H1 (cell line): Measurements from ENCODE around the gene NELL2. TPM values are rescaled to one million over a fixed set of nuclear protein-coding genes. Genes with fewer than 3 reads are reported as not detected.

Source experiments
- CTCF ChIA-PET: fragments of 300-600 bp; sonication (Branson Sonifier 250); formaldehyde crosslinking; loops from one replicate; lab custom pipeline; 2021; ENCODE audit not compliant: partially characterized antibody; lab: Charles Lee
- POLR2A ChIA-PET: fragments of 300-600 bp; sonication (Branson Sonifier 250); formaldehyde crosslinking; loops from one replicate; lab custom pipeline; 2021; ENCODE audit warnings: inconsistent platforms; ENCODE audit not compliant: partially characterized antibody; lab: Charles Lee
- DNase-seq, 2 experiments: peaks; one replicate each; pipeline versions ENCODE4 v3.0.0 to v3.0.0-alpha.2; 2010 to 2022; ENCODE audit warnings: low spot score in 2 of 2, low read depth in 1 of 2, mixed read lengths in 1 of 2
- FAIRE-seq: peaks from 2 replicates; lab custom pipeline; 2011; peaks lifted over from hg19 to GRCh38; lab: Jason Lieb, UNC
- H2AFZ ChIP-seq: 2 replicates; pipeline ENCODE4 v1.8.1; 2012; ENCODE audit warnings: low read length, inconsistent platforms
- H2AK5ac ChIP-seq: 2 replicates; pipeline ENCODE4 v1.6.1; 2013; ENCODE audit warnings: low read depth, low read length
- H2BK120ac ChIP-seq: replicated peaks from 2 replicates; pipeline ENCODE3; 2013; ENCODE audit warnings: low read depth, low read length, inconsistent platforms
- H2BK12ac ChIP-seq: 2 replicates; pipeline ENCODE4 v1.6.1; 2013; ENCODE audit warnings: low read depth, low read length
- H2BK15ac ChIP-seq: 2 replicates; pipeline ENCODE4 v1.6.1; 2013; ENCODE audit warnings: low read length
- H2BK20ac ChIP-seq: 2 replicates; pipeline ENCODE4 v1.6.1; 2013; ENCODE audit warnings: low read length
- H2BK5ac ChIP-seq: 2 replicates; pipeline ENCODE4 v1.6.1; 2013; ENCODE audit warnings: low read depth, low read length
- H3K14ac ChIP-seq: 2 replicates; pipeline ENCODE4 v1.6.1; 2013; ENCODE audit warnings: inconsistent platforms; ENCODE audit not compliant: insufficient read length
- H3K18ac ChIP-seq: 2 replicates; pipeline ENCODE4 v1.6.1; 2013; ENCODE audit warnings: low read length; ENCODE audit errors: extremely low read depth
- H3K23ac ChIP-seq: 2 replicates; pipeline ENCODE4 v1.6.1; 2013; ENCODE audit warnings: inconsistent platforms; ENCODE audit not compliant: insufficient read length
- H3K23me2 ChIP-seq: 2 replicates; pipeline ENCODE4 v1.6.1; 2013; ENCODE audit warnings: low read depth, low read length
- H3K27ac ChIP-seq: 2 replicates; pipeline ENCODE4 v1.6.1; 2011; ENCODE audit warnings: low read depth, low read length, inconsistent platforms
- H3K27me3 ChIP-seq, 4 experiments: replicated peaks in 1 of 4; 1 replicate in 1 of 4; 2 replicates in 3 of 4; pipeline versions ENCODE4 v1.6.1 to v1.8.1; 2011 to 2013; ENCODE audit warnings: low read length in 3 of 4, mild to moderate bottlenecking in 3 of 4, inconsistent platforms in 2 of 4, mixed read lengths in 2 of 4, moderate library complexity in 1 of 4; ENCODE audit not compliant: control insufficient read depth in 3 of 4, insufficient read depth in 3 of 4; ENCODE audit errors: extremely low read depth in 1 of 4
- H3K36me3 ChIP-seq, 4 experiments: 2 replicates each; pipeline versions ENCODE4 v1.6.1 to v1.8.1; 2011 to 2013; ENCODE audit warnings: mild to moderate bottlenecking in 4 of 4, low read length in 3 of 4, moderate library complexity in 2 of 4, control low read depth in 1 of 4, inconsistent platforms in 1 of 4; ENCODE audit not compliant: insufficient read depth in 4 of 4, control insufficient read depth in 2 of 4
- H3K4ac ChIP-seq: replicated peaks from 2 replicates; pipeline ENCODE3; 2013; ENCODE audit warnings: low read length, low read depth, mixed read lengths, inconsistent platforms; ENCODE audit not compliant: insufficient read length
- H3K4me1 ChIP-seq, 4 experiments: replicated peaks in 1 of 4; 1 replicate in 1 of 4; 2 replicates in 3 of 4; pipeline versions ENCODE4 v1.6.1 to v1.8.1; 2011 to 2013; ENCODE audit warnings: low read length in 3 of 4, inconsistent platforms in 2 of 4, mixed read lengths in 1 of 4; ENCODE audit not compliant: insufficient read depth in 4 of 4, control insufficient read depth in 3 of 4
- H3K4me2 ChIP-seq, 2 experiments: 2 replicates each; pipeline versions ENCODE4 v1.6.1 to v1.8.1; 2011 to 2013; ENCODE audit warnings: low read depth in 2 of 2, low read length in 2 of 2, control low read depth in 1 of 2, inconsistent platforms in 1 of 2, mild to moderate bottlenecking in 1 of 2; ENCODE audit not compliant: insufficient read depth in 1 of 2
- H3K4me3 ChIP-seq, 4 experiments: fragments of 200-600, 300-600 bp in 1 of 4; sonication (generic), shearing (Covaris generic), sonication (Bioruptor Twin) in 1 of 4; 2 replicates each; pipeline versions ENCODE4 v1.5.1 to v1.8.1; 2011 to 2016; ENCODE audit warnings: low read length in 4 of 4, low read depth in 3 of 4, control low read depth in 2 of 4, inconsistent platforms in 2 of 4, mild to moderate bottlenecking in 2 of 4, mixed read lengths in 1 of 4, moderate library complexity in 1 of 4; ENCODE audit not compliant: insufficient read depth in 2 of 4; ENCODE audit errors: extremely low read depth in 1 of 4
- H3K56ac ChIP-seq: replicated peaks from 2 replicates; pipeline ENCODE3; 2013; ENCODE audit warnings: low read depth, mild to moderate bottlenecking, mixed read lengths, low read length, inconsistent platforms; ENCODE audit not compliant: insufficient read length
- H3K79me1 ChIP-seq: 2 replicates; pipeline ENCODE4 v1.6.1; 2013; ENCODE audit warnings: low read depth, low read length, control low read depth
- H3K79me2 ChIP-seq, 2 experiments: 2 replicates each; pipeline versions ENCODE4 v1.6.1 to v1.8.1; 2012 to 2013; ENCODE audit warnings: low read length in 2 of 2, mild to moderate bottlenecking in 2 of 2, inconsistent platforms in 1 of 2; ENCODE audit not compliant: insufficient read depth in 2 of 2, control insufficient read depth in 1 of 2
- H3K9ac ChIP-seq, 4 experiments: replicated peaks in 1 of 4; 1 replicate in 1 of 4; 2 replicates in 3 of 4; pipeline versions ENCODE4 v1.6.1 to v1.8.1; 2011 to 2013; ENCODE audit warnings: low read depth in 3 of 4, low read length in 3 of 4, control low read depth in 2 of 4, mild to moderate bottlenecking in 2 of 4, moderate library complexity in 2 of 4, inconsistent platforms in 1 of 4; ENCODE audit errors: extremely low read depth in 1 of 4
- H3K9me3 ChIP-seq, 2 experiments: 2 replicates each; pipeline versions ENCODE4 v1.6.1 to v1.8.1; 2012 to 2013; ENCODE audit warnings: mild to moderate bottlenecking in 2 of 2, moderate library complexity in 2 of 2, control low read depth in 1 of 2, inconsistent platforms in 1 of 2, low read depth in 1 of 2, low read length in 1 of 2, mixed read lengths in 1 of 2; ENCODE audit not compliant: insufficient read depth in 2 of 2
- H4K20me1 ChIP-seq, 2 experiments: replicated peaks in 1 of 2; 2 replicates each; pipeline versions ENCODE3 to v1.8.1; 2011 to 2013; ENCODE audit warnings: inconsistent platforms in 2 of 2, low read length in 2 of 2, mild to moderate bottlenecking in 1 of 2; ENCODE audit not compliant: insufficient read depth in 2 of 2, control insufficient read depth in 1 of 2
- H4K5ac ChIP-seq: 2 replicates; pipeline ENCODE4 v1.6.1; 2013; ENCODE audit warnings: low read length, low read depth, mixed read lengths, inconsistent platforms; ENCODE audit not compliant: insufficient read length
- H4K8ac ChIP-seq: 2 replicates; pipeline ENCODE4 v1.8.0; 2013; ENCODE audit warnings: mild to moderate bottlenecking, moderate library complexity, low read length, inconsistent platforms; ENCODE audit not compliant: insufficient read depth; ENCODE audit errors: extremely low read depth
- H4K91ac ChIP-seq: replicated peaks from 2 replicates; pipeline ENCODE3; 2013; ENCODE audit warnings: low read length, mixed read lengths, inconsistent platforms; ENCODE audit not compliant: insufficient read length
- CEBPB ChIP-seq: IDR thresholded peaks from 2 replicates; pipeline ENCODE4 v1.6.1; 2012; ENCODE audit warnings: low read depth, low read length
- KDM1A ChIP-seq: fragments of 200-600, 300-600 bp; sonication (generic); IDR thresholded peaks from 2 replicates; pipeline ENCODE4 v1.7.1; 2016; ENCODE audit warnings: mild to moderate bottlenecking, low read length, borderline replicate concordance
- PHF8 ChIP-seq: fragments of 200-600 bp; sonication (generic); conservative IDR thresholded peaks from 2 replicates; pipeline ENCODE4 v1.7.1; 2012; ENCODE audit warnings: low read depth, mild to moderate bottlenecking, inconsistent platforms, low read length, moderate library complexity
- TCF12 ChIP-seq: IDR thresholded peaks from 2 replicates; pipeline ENCODE4 v1.6.1; 2011; ENCODE audit warnings: low read depth, mild to moderate bottlenecking, low read length
- WGBS, 2 experiments: shearing (Covaris generic) in 1 of 2; methylation state at CpG; one replicate each; pipeline versions ENCODE4 v1.1.6 to v1.1.7; 2013 to 2015; ENCODE audit warnings: low lambda C conversion rate in 2 of 2, mixed read lengths in 2 of 2, inconsistent platforms in 1 of 2, low coverage in 1 of 2, missing lambda C conversion rate in 1 of 2; ENCODE audit not compliant: insufficient replicate concordance in 2 of 2, insufficient coverage in 1 of 2, insufficient read length in 1 of 2; ENCODE audit errors: extremely low coverage in 1 of 2, missing lambda C conversion rate in 1 of 2; 5-methylcytosine and 5-hydroxymethylcytosine counted together
- polyA plus RNA-seq, 7 experiments: library from polyadenylated mRNA; depleted of rRNA in 3 of 7; stranded (reverse) in 5 of 7; unstranded in 2 of 7; fragments of >200 nt in 5 of 7; fragments of 200-250 nt in 2 of 7; gene quantifications; 1 replicate in 5 of 7; 2 replicates in 1 of 7; 4 replicates in 1 of 7; pipeline versions ENCODE4 v1.2.1 to v1.2.3, GENCODE V29; 2011 to 2013; ENCODE audit warnings: missing spikeins in 2 of 7, mixed read lengths in 2 of 7
- total RNA-seq: library from RNA; stranded (reverse); fragmentation: NEBNext Ultra II Directional; extraction: Animal tissue kit (Norgen Biotek cat#: 25700); gene quantifications from 2 replicates; pipeline ENCODE4 v1.2.1, GENCODE V29; 2021

The NELL2 gene
- total and polyA plus RNA-seq, 2 of the 8 experiments (the other 6 are each of a cell fraction or from before 2014, with no cell fraction given): 54.2 to 56.8 TPM

- no peak overlapping the region for H4K5ac ChIP-seq
- H3K9ac ChIP-seq: peak overlapping the region in 3 of 4 experiments; percentile 59 to 69 (median 60); a peak in 6 of 7 replicates
- TF ChIP-seq PHF8 (peak; percentile 15; the same call in 1 of the 2 replicates), KDM1A (peak; percentile 19; the same call in 1 of the 2 replicates), TCF12 (no peak), CEBPB (0 out of 2 replicates have a peak, but pooled peaks have one; percentile 21)
- H3K79me2 ChIP-seq: peaks cover 0 to 46% of the 10 kb centered on the region in 2 experiments; a peak in 2 of 4 replicates
- peak overlapping the region; percentile 17 for H3K56ac ChIP-seq
- H3K14ac ChIP-seq: no peak overlapping the region
- FAIRE-seq: no peak
- no peaks in the 10 kb centered on the region; a peak in 1 of 7 replicates for H3K27me3 ChIP-seq
- POLR2A ChIA-PET: interaction anchor here (0.9 to 2.3 kb wide), 4 partner anchors 12 to 74 kb away, joined by 3 to 7 read pairs (median 5); no protein-coding TSS in a partner anchor
- peak overlapping the region; percentile 60 to 94 for H3K4me2 ChIP-seq
- DNase-seq: peak in 1 of 2 experiments; percentile 63
- H3K18ac ChIP-seq: peak overlapping the region; percentile 49; the same call in 1 of the 2 replicates
- H3K4me3 ChIP-seq: peak overlapping the region; percentile 79 to 92 (median 87)
- H2AFZ ChIP-seq: peak overlapping the region; percentile 82; the same call in 1 of the 2 replicates
- no peak overlapping the region for H2BK120ac ChIP-seq
- H3K27ac ChIP-seq: no peak overlapping the region
- H2BK12ac ChIP-seq: no peak overlapping the region
- H3K9me3 ChIP-seq: no peaks in the 10 kb centered on the region
- no peaks in the 10 kb centered on the region for H3K79me1 ChIP-seq
- no peak overlapping the region for H3K4ac ChIP-seq
- no peak overlapping the region for H2AK5ac ChIP-seq
- peak overlapping the region; percentile 25; the same call in 1 of the 2 replicates for H2BK15ac ChIP-seq
- CTCF ChIA-PET: interaction anchor here (0.7 to 4.1 kb wide), 10 partner anchors 12 to 860 kb away, joined by 3 to 21 read pairs (median 4); no protein-coding TSS in a partner anchor
- no peak overlapping the region for H3K23ac ChIP-seq
- peaks cover 0 to 5% (median 0%) of the 10 kb centered on the region in 4 experiments; a peak in 1 of 7 replicates for H3K4me1 ChIP-seq
- no peak overlapping the region for H4K8ac ChIP-seq
- H3K23me2 ChIP-seq: peaks cover 14% of the 10 kb centered on the region
- WGBS, 2 experiments: 3% methylated on average over 12 of the region's 12 CpGs; no CpG with 5 or more reads in 1 of the 2 experiments
- no peaks in the 10 kb centered on the region for H3K36me3 ChIP-seq
- peaks cover 0 to 4% of the 10 kb centered on the region in 2 experiments for H4K20me1 ChIP-seq
- no peak overlapping the region for H2BK20ac ChIP-seq
- no peak overlapping the region for H4K91ac ChIP-seq
- H2BK5ac ChIP-seq: no peak overlapping the region
These were observed 1.1 kb downstream of the NELL2 start for GRCh38 chr12:44874981-44875416.
